DMS 273 (cell line): ENCODE measurements around the gene CNTN4.
"Not testable (repeated sequence)": the region's sequence is repeated elsewhere in the genome, so short reads cannot be mapped to it uniquely, and the experiment has no call there.

Experiments
- DNase-seq: peaks from one replicate; lab custom pipeline; 2025; ENCODE audit not compliant: unreplicated experiment; lab: John Stamatoyannopoulos, UW

The CNTN4 gene

DNA sequence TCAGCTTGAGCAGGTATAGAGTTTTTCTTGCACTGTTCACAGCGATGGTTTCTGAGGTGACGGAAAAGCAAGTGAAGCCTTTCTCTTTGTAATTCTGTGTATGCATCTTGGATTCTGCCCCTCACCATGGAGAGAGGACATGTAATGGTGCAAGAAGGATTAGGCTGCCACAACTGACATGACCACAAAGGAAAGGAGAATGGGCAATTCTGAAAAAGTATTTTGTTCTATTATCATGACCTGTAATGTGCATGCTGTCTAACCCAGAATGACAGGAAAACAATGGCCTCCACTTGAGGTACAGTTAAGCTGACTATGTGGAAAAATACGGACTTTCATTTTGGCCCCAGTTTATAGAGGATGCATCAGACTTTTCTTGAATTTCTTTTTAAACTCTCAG lies 784.6 kb downstream of the CNTN4 start:
- DNase-seq: no peak

DNA sequence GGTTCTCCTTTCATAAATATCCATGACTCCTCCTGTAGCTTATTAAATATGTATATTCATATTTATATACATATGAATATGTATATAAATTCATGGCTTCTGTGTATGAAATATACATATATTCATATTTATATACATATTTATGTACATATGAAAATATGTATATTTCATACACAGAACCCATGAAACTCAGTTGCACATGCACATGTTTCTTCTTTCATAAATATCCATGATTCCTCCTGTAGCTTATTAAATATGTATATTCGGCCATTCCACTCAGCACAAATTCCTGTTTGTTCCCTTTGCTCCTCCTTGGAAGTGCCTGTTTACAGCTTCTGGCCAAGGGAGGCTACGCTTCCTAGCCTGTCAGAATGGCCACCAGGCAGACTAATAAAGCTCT lies 789.9 kb downstream of the CNTN4 start:
- no peak for DNase-seq

DNA sequence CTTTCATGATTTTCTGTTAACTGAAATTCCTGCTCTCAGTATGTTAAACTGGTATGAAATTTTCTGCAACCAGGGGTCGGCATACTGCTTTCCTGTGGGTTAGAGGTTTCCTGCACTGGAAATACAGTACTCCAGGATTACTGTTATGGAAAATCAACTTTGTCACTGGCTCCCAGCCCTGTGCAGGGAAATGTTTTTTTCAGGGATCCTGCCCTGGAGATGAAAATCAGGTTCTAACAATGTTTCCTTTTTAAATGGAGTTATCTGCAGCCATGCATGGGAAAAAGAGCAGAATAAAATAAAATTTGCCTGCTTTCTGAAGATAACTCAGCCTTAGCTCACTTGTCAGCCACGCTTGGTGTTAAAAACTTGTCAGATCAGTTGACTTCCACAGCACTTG lies 791.1 kb downstream of the CNTN4 start:
- no peak for DNase-seq

DNA sequence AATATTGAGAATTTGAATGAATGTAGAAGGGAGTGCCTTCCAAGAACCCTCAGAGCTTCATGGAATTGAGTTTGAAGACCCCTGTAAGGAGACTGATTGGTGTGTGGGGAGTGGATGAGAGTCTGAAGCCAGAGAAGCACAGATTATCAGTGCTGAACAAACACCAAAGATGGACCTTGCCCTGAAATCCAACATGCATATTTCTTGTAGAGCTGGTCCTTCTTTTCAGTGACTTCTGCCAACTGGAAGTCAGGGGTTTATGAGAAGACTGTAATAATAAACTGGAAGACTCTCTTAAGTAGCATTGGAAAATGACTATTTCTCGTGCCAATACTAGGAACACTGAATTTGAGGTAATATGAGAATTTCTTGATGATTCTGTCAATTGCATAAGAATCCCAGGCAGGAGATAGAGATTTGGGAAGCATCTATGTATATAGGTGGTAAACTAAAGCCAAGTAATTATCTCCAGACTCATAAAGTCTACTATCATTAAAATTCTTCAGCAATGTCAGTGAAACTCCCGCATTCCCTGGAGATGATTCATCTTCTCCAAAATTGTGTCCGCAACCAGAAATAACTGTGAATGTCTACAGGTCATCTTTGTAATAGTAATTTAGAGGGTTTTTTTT lies 797.8 kb downstream of the CNTN4 start:
- DNase-seq: no peak

DNA sequence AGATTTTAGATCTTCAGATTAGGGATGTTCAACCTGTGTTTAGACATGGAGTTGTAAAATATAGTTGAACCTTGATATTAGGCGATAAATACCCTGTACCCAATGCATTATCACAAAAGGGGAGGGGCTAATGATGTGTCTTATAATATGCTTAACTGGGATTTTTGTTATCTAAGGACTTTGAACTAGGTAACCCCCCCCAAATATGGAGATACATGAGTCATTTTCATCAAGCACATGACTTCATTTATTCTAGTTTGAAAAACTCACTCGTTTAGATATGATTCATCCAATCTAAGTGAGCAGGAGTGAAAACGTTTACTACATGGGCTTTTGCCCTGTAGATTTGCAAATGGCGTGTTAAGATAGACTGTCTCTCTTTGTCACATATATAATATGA lies 799.2 kb downstream of the CNTN4 start:
- no peak for DNase-seq

DNA sequence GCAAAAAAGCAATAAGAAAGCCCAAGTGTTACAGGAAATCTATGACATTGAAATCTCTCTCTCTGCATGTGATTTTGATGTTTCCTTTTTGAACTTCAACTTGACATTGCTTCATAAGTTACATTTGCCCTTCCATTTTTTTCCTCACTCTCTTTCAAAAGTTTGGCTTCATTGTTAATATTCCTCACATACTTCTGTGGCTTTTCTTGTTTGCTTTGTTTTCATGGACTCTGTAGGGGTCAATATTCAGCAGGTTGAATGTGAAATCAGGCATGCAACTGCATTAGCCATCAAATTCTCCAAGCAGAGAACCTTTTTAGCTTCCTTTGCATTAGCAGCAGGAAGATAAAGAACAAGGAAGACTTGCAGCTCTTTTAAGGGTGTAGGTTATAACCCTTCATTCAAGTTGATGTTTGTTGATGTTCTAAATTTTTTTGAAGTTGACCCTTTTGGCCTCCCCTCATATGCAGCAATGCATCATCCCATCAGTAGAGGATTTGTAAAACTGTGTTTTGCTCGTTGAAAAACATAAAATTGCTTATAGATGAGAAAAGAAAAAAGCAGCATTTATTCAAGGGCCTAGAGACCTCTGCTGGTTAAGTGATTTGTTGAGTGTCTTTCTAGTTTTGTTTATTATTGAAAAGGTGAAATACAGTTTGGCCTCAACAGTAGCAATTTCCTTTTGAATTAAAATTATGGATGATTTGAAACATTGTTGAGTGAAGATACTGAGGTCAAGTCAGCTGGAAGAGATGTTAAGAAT lies 800.1 kb downstream of the CNTN4 start:
- DNase-seq: no peak

DNA sequence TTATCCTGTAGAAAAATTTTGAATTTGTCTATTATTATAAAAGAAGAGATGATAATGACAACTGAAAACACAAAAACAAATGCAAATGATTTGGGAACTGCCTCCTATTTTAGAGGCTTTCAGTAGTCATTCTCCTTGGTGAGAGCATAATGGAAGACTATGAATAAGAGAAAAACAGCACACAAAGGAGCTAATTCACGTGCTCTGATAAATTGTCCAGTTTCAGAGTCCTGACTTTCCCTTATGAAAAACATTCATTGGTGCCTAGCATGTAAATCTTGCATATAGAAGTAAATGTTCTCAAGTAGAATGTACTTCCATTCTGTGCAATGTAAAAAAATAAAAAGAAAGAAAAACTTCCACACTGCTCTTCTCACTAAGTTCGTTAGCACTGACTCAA lies 805.4 kb downstream of the CNTN4 start:
- no peak for DNase-seq

DNA sequence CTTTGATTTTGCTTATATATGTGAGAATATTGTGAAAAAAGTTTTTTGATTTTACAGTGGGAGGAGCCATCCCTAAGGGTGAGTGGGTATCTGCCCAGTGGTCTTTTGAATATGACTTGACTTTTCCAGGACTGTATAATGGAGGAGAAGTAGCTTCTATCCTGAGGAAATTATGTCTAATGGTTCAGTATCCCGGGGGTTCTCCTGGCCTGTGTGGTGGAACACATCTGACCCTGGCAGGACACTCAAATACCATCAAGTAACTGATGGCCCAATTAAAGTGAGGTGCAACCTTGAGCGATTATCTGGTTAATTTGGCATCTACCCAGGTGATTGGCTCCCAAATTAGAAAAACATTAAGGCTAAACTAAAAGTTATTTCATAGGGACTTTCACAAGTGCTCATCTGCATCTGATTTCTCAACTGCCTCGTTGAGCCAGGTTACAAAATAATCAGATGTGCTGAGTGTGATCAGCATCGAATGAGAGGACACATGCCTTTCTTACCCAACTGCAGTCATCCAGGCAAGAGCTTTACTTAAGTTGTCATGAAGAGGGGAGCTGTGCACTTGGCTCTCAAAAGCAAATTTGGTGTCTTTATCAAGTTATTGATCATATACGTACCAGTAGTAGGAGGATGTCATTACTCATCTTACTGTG lies 810.2 kb downstream of the CNTN4 start:
- DNase-seq: no peak

DNA sequence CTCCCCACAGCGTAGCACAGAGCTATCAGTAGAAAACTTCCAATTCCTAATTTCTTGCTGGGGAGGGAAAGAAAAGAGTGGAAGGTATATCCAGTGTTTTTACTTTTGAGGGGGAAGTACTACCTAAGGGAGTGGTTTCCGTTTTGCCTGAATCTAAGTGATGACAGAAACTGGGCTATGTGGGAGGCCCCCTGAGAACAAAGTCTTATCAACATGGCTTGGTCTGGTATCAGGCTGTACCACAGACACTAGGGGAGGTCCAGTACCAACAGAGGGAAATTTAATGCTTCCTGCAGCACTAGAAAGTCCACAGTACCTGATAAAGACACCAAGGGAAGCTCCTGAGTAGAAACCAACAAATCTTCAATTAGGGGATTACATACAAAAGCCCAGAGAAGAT lies 812.3 kb downstream of the CNTN4 start:
- no peak for DNase-seq

DNA sequence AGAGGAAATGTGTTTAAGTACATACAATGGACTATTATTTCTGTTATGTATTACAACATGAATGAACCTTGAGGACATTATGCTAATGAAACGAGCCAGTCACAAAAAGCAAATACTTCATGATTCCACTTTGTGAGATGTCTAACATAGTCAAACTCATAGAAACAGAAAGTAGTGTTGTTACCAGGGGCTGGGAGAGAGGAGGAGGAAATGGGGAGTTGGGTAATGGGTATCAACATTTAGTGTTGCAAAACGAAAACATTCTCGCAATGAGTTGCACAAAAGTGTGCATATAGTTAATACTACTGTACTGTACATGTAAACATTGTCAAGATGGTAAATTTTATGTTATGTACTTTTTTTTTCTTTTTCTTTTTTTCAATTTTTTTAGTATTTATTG lies 817.2 kb downstream of the CNTN4 start:
- no peak for DNase-seq

DNA sequence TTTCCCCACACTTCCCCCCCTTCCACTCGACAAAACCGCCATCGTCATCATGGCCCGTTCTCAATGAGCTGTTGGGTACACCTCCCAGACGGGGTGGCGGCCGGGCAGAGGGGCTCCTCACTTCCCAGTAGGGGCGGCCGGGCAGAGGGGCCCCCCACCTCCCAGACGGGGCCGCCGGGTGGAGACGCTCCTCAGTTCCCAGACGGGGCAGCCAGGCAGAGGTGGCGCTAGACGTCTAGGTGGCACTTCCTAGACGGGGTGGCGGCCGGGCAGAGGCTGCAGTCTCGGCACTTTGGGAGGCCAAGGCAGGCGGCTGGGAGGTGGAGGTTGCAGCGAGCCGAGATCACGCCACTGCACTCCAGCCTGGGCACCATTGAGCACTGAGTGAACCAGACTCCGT lies 818.0 kb downstream of the CNTN4 start:
- DNase-seq: not testable (repeated sequence)

DNA sequence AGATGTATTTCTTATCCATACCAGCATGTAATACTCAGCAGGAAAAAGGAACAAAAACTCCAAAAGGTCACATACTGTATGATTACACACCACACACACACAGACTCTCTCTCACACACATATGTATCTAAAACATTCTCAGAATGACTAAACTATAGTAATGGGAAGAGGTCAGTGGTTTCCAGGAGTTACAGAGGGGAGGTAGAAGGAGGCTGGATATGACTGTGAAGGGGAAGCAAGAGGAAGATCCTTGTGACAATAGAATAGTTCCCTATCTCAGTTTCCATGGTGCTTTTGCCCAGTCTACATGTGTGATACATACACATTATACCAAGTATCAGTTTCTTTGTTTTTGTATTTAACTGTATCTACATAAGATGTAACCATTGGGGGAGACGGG lies 821.4 kb downstream of the CNTN4 start:
- no peak for DNase-seq

DNA sequence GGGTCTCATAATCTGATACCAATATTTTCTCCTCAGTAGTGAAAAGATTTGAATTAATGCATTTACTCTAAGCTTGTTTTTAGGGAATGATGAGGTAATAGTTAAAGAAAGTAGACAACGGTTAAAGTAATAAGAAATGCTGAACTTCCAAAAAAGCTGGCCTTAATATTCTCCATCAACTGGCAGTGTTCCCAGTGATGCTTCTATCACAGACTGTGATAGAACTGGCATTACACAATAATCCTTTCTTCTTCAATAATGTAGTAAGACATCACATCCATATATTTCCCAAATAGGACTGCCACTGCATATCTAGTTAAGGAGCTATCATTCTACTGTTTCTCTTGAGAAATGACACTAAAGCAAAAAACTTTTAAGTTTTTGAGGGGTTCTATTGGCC lies 822.8 kb downstream of the CNTN4 start:
- DNase-seq: no peak

DNA sequence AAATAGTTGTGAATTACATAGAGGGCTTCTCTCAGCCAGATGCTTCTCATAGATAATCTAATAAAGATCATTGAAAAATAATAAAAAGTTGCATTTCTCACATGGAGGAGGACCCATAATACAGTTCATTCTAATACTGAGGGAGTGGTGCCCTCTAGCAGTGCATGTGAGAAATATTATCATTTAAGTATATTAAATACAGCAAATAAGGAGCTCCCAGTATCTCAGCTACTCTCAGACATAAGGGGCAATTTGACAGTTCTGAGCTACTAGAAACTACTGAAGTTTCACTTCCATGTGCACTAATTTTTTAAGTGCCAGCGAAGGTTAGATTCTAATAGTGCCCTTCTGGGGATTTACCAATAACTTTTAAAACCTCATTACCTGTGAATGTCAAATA lies 823.2 kb downstream of the CNTN4 start:
- peak; percentile 20 for DNase-seq

DNA sequence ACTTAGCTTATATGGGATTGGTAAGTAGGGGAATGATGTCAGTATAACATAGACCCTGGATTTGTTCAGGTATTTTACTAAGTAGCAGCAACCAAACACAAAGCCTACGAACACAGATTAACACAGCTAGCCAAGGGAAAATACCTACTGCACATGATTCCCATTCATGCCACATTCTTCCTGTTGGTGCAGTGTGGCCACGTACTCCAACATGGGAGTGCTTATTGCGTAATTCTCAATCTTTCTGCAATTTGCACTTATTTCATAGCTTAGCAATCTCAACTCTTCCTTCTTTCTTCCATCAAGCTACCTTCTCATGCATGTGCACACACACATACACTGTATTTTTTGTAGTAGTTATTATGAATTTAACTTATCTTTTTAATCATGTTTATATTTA lies 824.7 kb downstream of the CNTN4 start:
- no peak for DNase-seq

DNA sequence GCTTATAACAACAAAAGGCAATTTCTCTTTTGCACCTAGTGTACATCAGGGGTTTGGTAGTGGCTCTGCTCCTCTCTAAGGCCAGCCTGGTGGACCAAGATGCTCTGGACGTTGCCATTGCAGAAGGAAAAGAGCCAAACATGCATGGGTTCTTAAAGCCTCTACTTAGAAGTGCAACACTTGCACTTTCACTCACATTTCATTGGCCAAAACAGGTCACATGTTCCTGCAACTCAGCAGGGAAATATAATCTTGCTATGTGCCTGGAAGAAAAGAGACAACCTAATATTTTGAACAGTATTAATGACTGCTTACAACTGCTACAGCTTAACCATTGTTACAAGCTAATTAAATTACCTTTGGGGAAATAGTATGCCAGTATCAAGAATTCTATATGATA lies 828.6 kb downstream of the CNTN4 start:
- no peak for DNase-seq

DNA sequence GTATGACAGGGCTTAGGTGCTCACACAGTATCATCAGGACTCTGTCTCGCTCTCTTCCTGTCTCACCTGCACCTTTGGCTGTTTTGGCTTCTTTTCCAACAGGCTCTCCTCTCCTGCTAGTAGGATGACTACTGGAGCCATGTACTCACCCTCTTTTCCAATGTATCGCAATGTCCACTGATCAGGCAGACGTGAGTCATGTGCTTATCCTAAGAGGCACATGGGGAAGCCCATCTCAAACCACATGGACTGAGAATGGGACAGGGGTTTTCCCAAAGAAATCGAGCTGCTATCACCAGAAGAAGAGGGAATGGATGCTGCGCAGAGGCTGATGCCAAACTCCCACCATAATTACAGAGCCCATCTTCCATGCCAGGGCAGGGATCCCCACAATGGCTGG lies 830.9 kb downstream of the CNTN4 start:
- no peak for DNase-seq

DNA sequence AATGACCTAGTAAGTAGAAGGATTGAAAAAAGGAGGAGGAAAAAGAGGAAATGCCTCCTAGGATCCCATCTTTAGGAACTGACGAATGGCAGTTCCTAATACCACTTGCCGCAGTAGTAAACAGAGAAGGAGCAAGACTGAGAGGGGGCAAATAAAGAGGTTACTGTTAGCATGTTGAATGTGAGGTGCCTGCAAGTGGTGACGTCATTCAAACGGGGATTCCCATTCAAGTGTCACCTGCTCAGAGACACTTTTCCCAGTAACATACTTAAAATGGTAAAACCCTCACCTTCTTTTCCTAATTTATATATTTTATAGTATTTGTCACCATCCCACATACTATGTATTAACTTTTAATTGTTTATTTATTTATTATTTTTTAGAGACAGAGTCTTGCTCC lies 832.6 kb downstream of the CNTN4 start:
- DNase-seq: no peak

DNA sequence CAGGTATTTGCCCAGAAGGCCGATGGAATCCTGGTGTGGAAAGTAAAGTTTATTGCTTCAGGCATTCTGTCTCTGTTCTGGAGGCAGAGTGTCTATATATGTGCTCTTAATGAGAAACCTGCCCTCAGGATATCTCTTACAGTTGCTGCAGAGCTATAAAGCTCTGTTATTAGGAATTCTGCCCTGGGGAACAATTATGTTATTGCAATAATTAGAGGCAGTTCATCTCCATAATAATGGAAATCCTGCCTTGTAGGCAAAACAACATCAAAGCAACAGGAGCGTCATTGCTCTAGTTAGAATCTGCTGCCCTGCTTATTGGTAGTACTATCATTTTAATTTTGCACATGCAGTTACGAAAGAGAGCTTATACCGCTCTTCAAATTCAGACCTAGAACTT lies 835.9 kb downstream of the CNTN4 start:
- DNase-seq: no peak

DNA sequence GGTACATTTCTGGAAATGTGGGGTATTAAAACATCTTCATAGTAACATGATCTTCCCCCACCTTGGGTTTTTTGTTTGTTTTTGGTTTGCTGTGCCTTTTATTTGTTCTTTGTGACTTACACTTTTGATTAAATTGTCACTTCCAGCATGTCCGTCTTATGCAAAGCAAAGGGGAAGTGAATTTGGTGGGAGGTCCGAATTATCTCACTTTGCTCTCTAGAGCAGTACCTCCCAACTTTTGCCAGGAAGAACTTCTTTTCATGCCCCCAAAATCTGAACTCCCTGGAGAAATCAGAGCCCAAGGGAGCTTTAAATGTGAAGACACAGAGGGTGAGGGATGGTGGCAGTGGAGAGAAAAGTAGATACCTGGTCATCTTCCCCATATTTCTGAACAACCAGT lies 838.4 kb downstream of the CNTN4 start:
- no peak for DNase-seq

DNA sequence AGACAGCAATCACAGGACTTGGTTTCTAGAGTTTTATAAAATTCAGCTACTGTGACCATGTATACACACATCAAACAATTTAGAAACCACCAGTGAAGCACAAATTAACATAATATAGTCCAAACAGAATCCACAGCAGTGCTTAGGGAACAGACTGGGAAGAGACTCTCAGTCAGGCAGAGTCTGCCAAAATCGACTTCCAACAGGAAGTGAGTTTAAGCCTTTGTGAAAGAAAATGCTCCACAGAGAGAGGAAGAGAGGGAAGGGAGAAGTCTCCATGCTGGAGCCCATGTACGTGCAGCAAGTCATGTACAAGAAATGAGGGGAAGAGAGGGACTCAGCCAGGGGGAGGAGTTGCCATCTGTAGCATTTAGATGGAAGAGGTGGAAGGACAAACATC lies 838.9 kb downstream of the CNTN4 start:
- DNase-seq: peak; percentile 1

DNA sequence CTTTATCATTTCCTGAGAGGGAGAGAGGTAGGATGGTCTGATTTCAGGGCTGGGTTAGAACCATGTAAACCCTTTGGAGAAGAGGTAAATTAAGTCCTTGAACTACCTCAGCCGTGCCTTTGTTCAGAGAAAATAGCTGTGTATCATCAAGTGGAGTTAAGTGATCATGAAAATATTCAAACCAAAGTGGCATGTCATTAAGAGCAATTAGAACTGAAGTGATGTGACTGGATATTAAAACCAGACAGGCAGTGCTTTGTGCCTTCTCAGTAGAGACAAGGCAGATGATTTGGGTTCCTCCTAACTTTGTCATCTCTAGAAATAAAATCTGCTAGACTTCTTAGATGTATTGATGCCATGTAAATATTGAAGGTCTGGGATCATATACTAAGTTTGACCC lies 840.0 kb downstream of the CNTN4 start:
- DNase-seq: no peak

DNA sequence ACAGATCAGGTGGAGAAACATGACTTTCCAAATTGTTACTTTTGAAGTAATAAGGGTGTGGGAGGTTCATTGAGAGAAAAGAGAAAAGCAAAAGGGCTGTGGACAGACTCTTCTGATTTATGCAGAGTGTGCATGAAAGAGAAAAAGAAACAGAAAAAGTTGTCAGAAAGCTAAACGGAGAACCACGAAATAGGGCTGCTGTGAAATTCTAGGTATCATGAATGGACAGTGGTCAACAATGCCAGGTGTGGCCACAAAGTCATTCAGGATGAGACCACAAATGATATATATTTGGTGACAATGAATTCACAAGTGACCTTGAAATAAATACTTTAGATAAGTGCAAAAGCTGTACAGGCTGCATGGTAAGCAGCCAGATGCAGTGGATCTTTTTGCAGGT lies 841.4 kb downstream of the CNTN4 start:
- no peak for DNase-seq
